PC-9 (cell line): ENCODE data around the gene ARL8B. TPM values are rescaled to one million over a fixed set of nuclear protein-coding genes. Genes with fewer than 3 reads are reported as not detected.

Source experiments
- BruUV-seq: library from RNA; stranded (reverse); fragments of 400-500 nt; replicated peaks from 2 replicates; lab custom pipeline; 2021; lab: Mats Ljungman, UMichigan
- CTCF ChIA-PET: fragments of 300-600 bp; sonication (Branson Sonifier 250); formaldehyde crosslinking; loops from one replicate; lab custom pipeline; 2022; ENCODE audit warnings: antibody characterized with exemption; lab: Charles Lee
- POLR2A ChIA-PET: fragments of 300-600 bp; sonication (Branson Sonifier 250); formaldehyde crosslinking; loops from one replicate; lab custom pipeline; 2022; ENCODE audit warnings: antibody characterized with exemption; ENCODE audit not compliant: unreplicated experiment; lab: Charles Lee
- DNase-seq, 2 experiments: peaks; one replicate each; pipeline versions ENCODE4 v3.0.0 to v3.0.0-alpha.2; 2015 to 2022; ENCODE audit warnings: mixed read lengths in 1 of 2
- H2AFZ ChIP-seq: fragments of 200-600 bp; sonication (generic); 2 replicates; pipeline ENCODE4 v1.8.1; 2017; ENCODE audit warnings: antibody characterized with exemption
- H3F3A ChIP-seq: fragments of 200-600 bp; sonication (generic); 2 replicates; pipeline ENCODE4 v1.8.1; 2017; ENCODE audit warnings: antibody characterized with exemption, mild to moderate bottlenecking, low read depth; ENCODE audit not compliant: insufficient read depth
- H3K27ac ChIP-seq: fragments of 200-600 bp; sonication (generic); 2 replicates; pipeline ENCODE4 v1.6.1; 2016; ENCODE audit warnings: mixed run types
- H3K27me3 ChIP-seq: fragments of 200-600 bp; sonication (generic); 2 replicates; pipeline ENCODE4 v1.6.1; 2016; ENCODE audit warnings: low read depth, mixed run types; ENCODE audit not compliant: insufficient read depth
- H3K36me3 ChIP-seq: fragments of 200-600 bp; sonication (generic); 2 replicates; pipeline ENCODE4 v1.6.1; 2016; ENCODE audit warnings: low read depth, mixed run types
- H3K4me1 ChIP-seq: fragments of 200-600 bp; sonication (generic); replicated peaks from 2 replicates; pipeline ENCODE4 v1.6.1; 2016; ENCODE audit warnings: mixed run types; ENCODE audit not compliant: insufficient read depth
- H3K4me2 ChIP-seq: fragments of 200-600 bp; sonication (generic); 2 replicates; pipeline ENCODE4 v1.6.1; 2017; ENCODE audit warnings: mixed run types
- H3K4me3 ChIP-seq: fragments of 200-600 bp; sonication (generic); 2 replicates; pipeline ENCODE4 v1.6.1; 2016; ENCODE audit warnings: mixed run types
- H3K79me2 ChIP-seq: fragments of 200-600 bp; sonication (generic); 2 replicates; pipeline ENCODE4 v1.6.1; 2017; ENCODE audit warnings: low read depth, mixed run types
- H3K9me2 ChIP-seq: fragments of 200-600 bp; sonication (generic); 2 replicates; pipeline ENCODE4 v1.8.1; 2017; ENCODE audit warnings: mild to moderate bottlenecking; ENCODE audit not compliant: insufficient read depth
- H3K9me3 ChIP-seq: fragments of 200-600 bp; sonication (generic); 2 replicates; pipeline ENCODE4 v1.8.1; 2016; ENCODE audit warnings: low read depth; ENCODE audit not compliant: insufficient read depth
- H4K20me1 ChIP-seq: fragments of 200-600 bp; sonication (generic); 2 replicates; pipeline ENCODE4 v1.8.1; 2017; ENCODE audit not compliant: insufficient read depth
- CTCF ChIP-seq: fragments of 200-600 bp; sonication (generic); conservative IDR thresholded peaks from 2 replicates; pipeline ENCODE4 v1.6.1; 2017; ENCODE audit warnings: mixed run types, antibody characterized with exemption, mild to moderate bottlenecking, moderate library complexity
- EZH2 ChIP-seq: fragments of 200-600 bp; sonication (generic); IDR thresholded peaks from 2 replicates; pipeline ENCODE4 v1.8.0; 2017; ENCODE audit warnings: antibody characterized with exemption, low read depth
- intact Hi-C: fragments of 100-400 bp; cut with micrococcal nuclease; formaldehyde crosslinking; loops from one replicate; pipeline ENCODE4 v1.10.0; 2022; ENCODE audit not compliant: unreplicated experiment
- total RNA-seq: library from RNA; stranded (reverse); gene quantifications from 2 replicates; pipeline ENCODE4 v1.2.3, GENCODE V29; 2021

Gene ARL8B
- total RNA-seq, 1 experiment from 2014 or later, result 45.4 TPM

GRCh38 chr3:5138214-5138981 lies 16.3 kb downstream of the ARL8B start:
- intact Hi-C loops, result no loop called here
- H3K4me3 ChIP-seq, result no peak overlapping the region
- H3K27ac ChIP-seq, result 0 out of 2 replicates have a peak overlapping the region, but pooled peaks have one; percentile 19
- H3K4me1 ChIP-seq, result peaks cover 3% of the 10 kb centered on the region
- no peaks in the 10 kb centered on the region for H3K9me3 ChIP-seq
- H3F3A ChIP-seq, result no peaks in the 10 kb centered on the region
- no peak overlapping the region for H2AFZ ChIP-seq
- no peak for TF ChIP-seq CTCF
- CTCF ChIA-PET, result no interaction called here
- POLR2A ChIA-PET, result no interaction called here
- peaks cover 95% of the 10 kb centered on the region for H3K79me2 ChIP-seq
- H4K20me1 ChIP-seq, result peaks cover 32% of the 10 kb centered on the region
- no TSS peak for BruUV-seq
- DNase-seq, result no peak
- no peaks in the 10 kb centered on the region for H3K27me3 ChIP-seq
- no peaks in the 10 kb centered on the region for H3K9me2 ChIP-seq
- H3K4me2 ChIP-seq, result no peak overlapping the region
- H3K36me3 ChIP-seq, result no peaks in the 10 kb centered on the region

DNA sequence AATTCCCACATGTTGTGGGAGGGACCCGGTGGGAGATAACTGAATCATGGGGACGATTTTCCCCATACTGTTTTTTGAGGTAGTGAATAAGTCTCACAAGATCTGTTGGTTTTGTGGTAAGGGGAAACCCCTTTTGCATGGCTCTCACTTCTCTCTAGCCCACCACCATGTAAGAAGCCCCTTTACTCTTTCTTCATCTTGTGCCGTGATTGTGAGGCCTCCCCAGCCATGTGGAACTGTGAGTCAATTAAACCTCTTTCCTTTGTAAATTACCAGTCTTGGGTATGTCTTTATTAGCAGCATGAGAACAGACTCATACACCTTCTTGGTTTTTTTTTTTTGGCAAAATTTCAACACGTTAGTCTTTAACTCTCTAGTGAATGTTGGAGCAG lies 18.1 kb downstream of the ARL8B start:
- POLR2A ChIA-PET, result interaction anchor here (0.6 kb wide), 1 partner anchor 1094 kb away, joined by 3 read pairs; no protein-coding TSS in a partner anchor
- CTCF ChIA-PET, result no interaction called here
- Histone ChIP-seq H3K27ac (no peak overlapping the region), H2AFZ (no peak overlapping the region), H3K9me3 (no peaks in the 10 kb centered on the region), H4K20me1 (peaks cover 28% of the 10 kb centered on the region; the same call in 1 of the 2 replicates), H3K27me3 (no peaks in the 10 kb centered on the region), H3K79me2 (peaks cover 88% of the 10 kb centered on the region), H3K4me2 (no peak overlapping the region), H3K9me2 (no peaks in the 10 kb centered on the region), H3F3A (no peaks in the 10 kb centered on the region; the same call in 1 of the 2 replicates), H3K4me3 (no peak overlapping the region), H3K36me3 (no peaks in the 10 kb centered on the region), H3K4me1 (peaks cover 22% of the 10 kb centered on the region)
- no TSS peak for BruUV-seq
- no peak for DNase-seq
- no peak for TF ChIP-seq CTCF
- TF ChIP-seq EZH2, result no peak
- intact Hi-C loops, result no loop called here

DNA sequence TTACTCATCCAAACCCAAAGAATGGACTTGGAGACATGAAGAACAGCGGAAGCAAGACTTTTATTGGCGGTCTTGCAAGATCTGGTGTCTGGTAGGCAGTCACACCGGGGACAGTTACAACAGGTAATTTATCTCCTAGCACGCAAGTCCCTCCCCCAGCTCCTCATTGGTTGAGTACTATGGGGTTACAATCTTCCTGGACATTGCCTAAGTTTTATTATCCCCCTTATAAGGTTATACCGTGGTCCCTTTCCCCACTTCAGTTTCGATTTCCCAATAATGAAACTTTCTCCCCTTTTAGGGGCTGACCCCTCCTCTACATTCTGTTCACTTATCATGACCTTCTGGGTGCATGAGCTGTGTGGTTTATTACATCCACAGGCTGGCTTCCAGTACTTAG lies 18.7 kb downstream of the ARL8B start:
- Histone ChIP-seq H2AFZ (no peak overlapping the region), H3K9me3 (no peaks in the 10 kb centered on the region), H4K20me1 (peaks cover 33% of the 10 kb centered on the region; the same call in 1 of the 2 replicates), H3K36me3 (no peaks in the 10 kb centered on the region), H3F3A (no peaks in the 10 kb centered on the region; the same call in 1 of the 2 replicates), H3K4me1 (peaks cover 22% of the 10 kb centered on the region), H3K79me2 (peaks cover 91% of the 10 kb centered on the region), H3K4me2 (no peak overlapping the region), H3K4me3 (no peak overlapping the region), H3K27ac (no peak overlapping the region), H3K27me3 (no peaks in the 10 kb centered on the region), H3K9me2 (no peaks in the 10 kb centered on the region)
- ChIA-PET POLR2A (no interaction called here), CTCF (no interaction called here)
- TF ChIP-seq EZH2 (no peak), CTCF (no peak)
- DNase-seq, result no peak
- intact Hi-C loops, result no loop called here
- BruUV-seq, result no TSS peak
